ENCODE data around the gene TMEM8B.
"Not testable (repeated sequence)": the region's sequence is repeated elsewhere in the genome, so short reads cannot be mapped to it uniquely, and the experiment has no call there.

TMEM8B gene

GRCh38 chr9:35909687-35910612 is 80.9 kb downstream of the TMEM8B start:
- Mint-ChIP-seq H3K4me3 (no peak overlapping the region), H3K4me1 (ENCODE audit: low read depth) (peaks cover 52% of the 10 kb centered on the region), H3K27ac (peak overlapping the region; percentile 40), H3K9me3 (no peaks in the 10 kb centered on the region), H3K27me3 (no peaks in the 10 kb centered on the region), H3K36me3 (ENCODE audit: low read depth) (no peaks in the 10 kb centered on the region)
- DNase-seq: no peak

GRCh38 chr9:35910613-35911359 is 81.8 kb downstream of the TMEM8B start:
- Mint-ChIP-seq H3K27me3 (no peaks in the 10 kb centered on the region), H3K27ac (peak overlapping the region; percentile 92), H3K4me1 (ENCODE audit: low read depth) (peaks cover 52% of the 10 kb centered on the region), H3K9me3 (no peaks in the 10 kb centered on the region), H3K4me3 (no peak overlapping the region), H3K36me3 (ENCODE audit: low read depth) (no peaks in the 10 kb centered on the region)
- peak; percentile 52 for DNase-seq

- Mint-ChIP-seq H3K27me3 (no peaks in the 10 kb centered on the region), H3K27ac (no peak overlapping the region), H3K4me1 (ENCODE audit: low read depth) (peaks cover 50% of the 10 kb centered on the region), H3K9me3 (no peaks in the 10 kb centered on the region), H3K36me3 (ENCODE audit: low read depth) (no peaks in the 10 kb centered on the region), H3K4me3 (no peak overlapping the region)
- DNase-seq: no peak
Measured at GRCh38 chr9:35911690-35912089, 82.7 kb downstream of the TMEM8B start.

GRCh38 chr9:35912791-35913400 is 83.9 kb downstream of the TMEM8B start:
- H3K27ac Mint-ChIP-seq: no peak overlapping the region
- H3K36me3 Mint-ChIP-seq (ENCODE audit: low read depth): no peaks in the 10 kb centered on the region
- DNase-seq: no peak
- H3K4me1 Mint-ChIP-seq (ENCODE audit: low read depth): peaks cover 41% of the 10 kb centered on the region
- no peaks in the 10 kb centered on the region for H3K9me3 Mint-ChIP-seq
- no peak overlapping the region for H3K4me3 Mint-ChIP-seq
- no peaks in the 10 kb centered on the region for H3K27me3 Mint-ChIP-seq

GRCh38 chr9:35913429-35913828 is 84.4 kb downstream of the TMEM8B start:
- not testable (repeated sequence) for H3K9me3 Mint-ChIP-seq; H3K4me3 Mint-ChIP-seq; H3K36me3 Mint-ChIP-seq (ENCODE audit: low read depth); H3K27me3 Mint-ChIP-seq; DNase-seq; H3K27ac Mint-ChIP-seq
- peaks cover 36% of the 10 kb centered on the region for H3K4me1 Mint-ChIP-seq (ENCODE audit: low read depth)

- H3K9me3 Mint-ChIP-seq: no peaks in the 10 kb centered on the region
- no peak overlapping the region for H3K4me3 Mint-ChIP-seq
- peak; percentile 34 for DNase-seq
- H3K36me3 Mint-ChIP-seq (ENCODE audit: low read depth): no peaks in the 10 kb centered on the region
- H3K4me1 Mint-ChIP-seq (ENCODE audit: low read depth): peaks cover 29% of the 10 kb centered on the region
- no peak overlapping the region for H3K27ac Mint-ChIP-seq
- no peaks in the 10 kb centered on the region for H3K27me3 Mint-ChIP-seq
Measured at GRCh38 chr9:35914301-35914807, 85.3 kb downstream of the TMEM8B start.
